Activated T-cell treated with anti-CD3 and anti-CD28 coated beads for 24 hours (primary cell): ENCODE results near the gene TSKU.
A peak's percentile ranks its signal among the peaks of the same experiment; 100 is the strongest.

Experiments
- DNase-seq: peaks from one replicate; pipeline ENCODE4 v3.0.0-alpha.2; 2020; ENCODE audit warnings: low read depth

TSKU gene

GRCh38 chr11:76770642-76771445 lies 12.3 kb upstream of the TSKU start:
- no peak for DNase-seq

- no peak for DNase-seq
These were observed 11.6 kb upstream of the TSKU start for GRCh38 chr11:76771446-76772099.

GRCh38 chr11:76772100-76772782 lies 10.9 kb upstream of the TSKU start:
- DNase-seq, result no peak

DNA sequence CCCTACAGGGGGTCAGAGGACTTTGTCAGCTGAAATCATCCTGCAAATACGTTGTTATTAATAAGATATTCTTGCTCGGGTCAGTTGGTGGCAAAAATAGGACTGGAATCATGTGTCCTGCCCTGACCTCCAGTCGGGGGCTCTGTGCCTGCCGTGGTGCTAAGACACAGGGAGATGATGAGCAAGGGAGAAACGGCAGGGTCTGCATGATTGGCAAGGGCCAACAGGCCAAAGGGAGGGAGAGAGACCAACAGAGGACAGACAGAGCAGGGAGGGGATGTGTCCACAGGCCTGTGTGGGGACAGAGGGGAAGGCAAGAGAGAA lies 10.4 kb upstream of the TSKU start:
- no peak for DNase-seq

DNA sequence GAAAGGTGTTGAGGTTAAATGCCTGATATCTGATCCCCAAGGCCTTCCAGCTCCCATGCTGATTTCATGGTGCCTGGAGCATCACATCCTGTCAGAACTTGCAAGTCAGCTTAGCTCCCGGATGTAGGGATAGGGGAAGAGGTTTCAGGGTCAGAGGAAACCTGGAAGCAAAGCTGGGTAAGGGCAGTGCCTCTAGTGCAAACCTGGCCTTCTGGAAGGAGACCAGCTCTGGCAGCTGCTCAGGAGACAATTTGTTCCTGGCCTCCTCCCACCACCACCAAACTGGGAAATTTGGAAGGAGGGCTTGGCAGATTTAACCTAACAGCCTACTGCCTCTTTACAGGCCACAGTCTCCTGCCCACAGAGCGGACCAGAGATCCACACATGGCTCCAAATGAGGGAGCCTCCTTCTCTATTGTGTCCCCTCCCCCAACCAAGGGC lies 9.2 kb upstream of the TSKU start:
- no peak for DNase-seq

GRCh38 chr11:76776472-76776871 lies 6.7 kb upstream of the TSKU start:
- no peak for DNase-seq

- no peak for DNase-seq
These were observed 5.9 kb upstream of the TSKU start for GRCh38 chr11:76777305-76777704.

- no peak for DNase-seq
These were observed 5.3 kb upstream of the TSKU start for GRCh38 chr11:76777876-76778275.

DNA sequence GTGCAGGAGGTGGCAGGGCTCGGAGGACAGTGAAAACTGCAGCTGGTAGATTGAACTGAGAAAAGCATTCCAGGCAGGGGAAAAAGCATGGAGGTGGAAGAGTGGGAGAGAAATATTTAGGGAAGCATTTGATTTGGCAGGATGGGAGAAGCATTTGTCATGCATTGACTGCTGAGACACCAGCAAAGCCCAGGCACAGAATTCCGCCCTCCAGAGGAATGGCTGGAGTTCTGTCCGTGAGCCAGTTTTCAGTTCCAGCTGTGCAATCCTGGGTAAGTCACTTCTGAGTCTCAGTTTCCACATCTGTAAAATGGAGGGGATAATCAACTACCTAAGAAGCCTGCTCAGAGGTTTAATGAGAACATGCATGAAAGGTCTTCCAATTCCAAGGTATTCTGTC lies 4.3 kb upstream of the TSKU start:
- no peak for DNase-seq

GRCh38 chr11:76781046-76781801 lies 1.9 kb upstream of the TSKU start:
- no peak for DNase-seq

GRCh38 chr11:76781807-76782530 lies 1.2 kb upstream of the TSKU start:
- DNase-seq, result no peak

DNA sequence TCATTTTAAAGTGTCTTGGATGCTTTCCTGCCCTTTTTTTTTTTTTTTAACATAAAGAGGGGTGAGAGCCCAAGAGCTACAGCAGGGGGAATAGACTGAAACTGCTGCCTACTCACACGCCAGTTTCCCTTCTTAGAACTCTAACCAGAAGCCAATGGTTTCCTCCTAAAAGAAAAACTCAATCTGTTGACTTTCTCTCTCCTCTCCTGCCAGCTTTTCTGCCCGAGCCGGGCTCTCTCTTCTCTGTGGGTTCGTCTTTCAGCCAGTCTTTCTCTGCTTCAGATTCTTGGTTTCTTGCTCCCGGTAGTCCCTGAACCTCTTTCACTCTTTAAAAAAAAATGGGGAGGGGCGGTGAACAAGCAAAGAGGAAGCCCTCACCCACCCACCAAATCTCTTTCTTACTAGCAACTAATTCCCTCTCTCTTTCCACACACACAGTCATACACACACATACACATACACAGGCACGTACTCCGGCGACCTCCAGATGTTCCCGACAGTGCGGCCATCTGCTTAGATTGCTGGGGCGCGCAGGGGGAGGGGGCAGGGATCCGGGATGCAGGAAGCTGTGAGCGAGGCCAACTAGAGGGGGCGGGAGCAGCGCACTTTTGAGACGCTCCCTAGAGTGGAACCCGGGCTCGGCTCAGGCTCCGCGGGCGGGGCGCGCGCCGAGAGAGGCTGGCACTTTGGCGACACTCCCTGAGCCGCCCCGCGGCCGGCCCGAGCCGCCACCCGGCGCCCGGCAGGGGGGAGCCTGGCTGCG lies 444 bp upstream of the TSKU start:
- peak; percentile 26 for DNase-seq

DNA sequence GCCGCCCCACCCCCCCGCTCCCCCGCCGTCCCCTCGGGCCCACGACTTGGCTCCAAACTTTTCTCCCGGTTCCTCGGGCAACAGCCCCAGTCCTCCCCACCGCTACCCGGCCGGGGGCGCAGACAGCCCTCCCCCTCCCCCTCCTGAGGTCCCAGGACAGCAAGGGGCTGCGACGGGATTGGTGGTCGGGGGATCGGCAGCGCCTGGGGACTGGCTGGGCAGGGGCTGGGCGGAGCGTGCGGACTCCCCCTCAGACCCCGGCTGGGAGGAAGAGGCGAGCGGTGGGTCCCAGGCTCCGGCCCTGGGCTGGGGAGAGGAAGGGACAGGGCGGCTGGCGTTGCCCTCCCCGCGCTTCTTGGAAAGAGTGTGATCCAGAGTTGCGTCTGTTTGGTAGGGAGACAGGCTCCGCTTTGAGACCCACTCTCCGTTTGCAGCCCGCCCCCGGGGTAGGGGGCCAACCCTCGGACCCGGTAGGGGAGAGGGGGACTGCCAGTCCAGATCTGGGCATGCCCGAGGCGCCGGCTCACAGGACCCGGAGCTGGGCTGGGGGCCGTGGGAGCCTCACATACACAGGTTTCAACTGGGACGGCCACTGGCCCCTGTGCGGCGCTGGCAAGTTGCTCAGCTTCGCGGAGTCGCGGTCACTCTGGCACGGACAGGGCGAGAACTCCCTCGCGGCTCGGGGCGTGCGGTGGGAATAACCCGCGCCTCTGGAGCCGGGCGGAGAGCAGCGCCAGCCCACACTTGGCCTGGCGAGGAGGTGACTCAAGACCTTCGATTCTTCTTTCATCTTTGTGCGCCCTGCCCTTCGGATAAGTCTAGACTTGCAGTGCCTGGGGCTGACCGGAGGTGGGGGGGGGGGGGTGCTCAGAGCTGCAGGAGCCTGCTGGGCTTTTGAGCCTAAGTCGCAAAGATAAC lies 999 bp downstream of the TSKU start:
- DNase-seq, result no peak

GRCh38 chr11:76785513-76785912 lies 2.4 kb downstream of the TSKU start:
- DNase-seq, result no peak

DNA sequence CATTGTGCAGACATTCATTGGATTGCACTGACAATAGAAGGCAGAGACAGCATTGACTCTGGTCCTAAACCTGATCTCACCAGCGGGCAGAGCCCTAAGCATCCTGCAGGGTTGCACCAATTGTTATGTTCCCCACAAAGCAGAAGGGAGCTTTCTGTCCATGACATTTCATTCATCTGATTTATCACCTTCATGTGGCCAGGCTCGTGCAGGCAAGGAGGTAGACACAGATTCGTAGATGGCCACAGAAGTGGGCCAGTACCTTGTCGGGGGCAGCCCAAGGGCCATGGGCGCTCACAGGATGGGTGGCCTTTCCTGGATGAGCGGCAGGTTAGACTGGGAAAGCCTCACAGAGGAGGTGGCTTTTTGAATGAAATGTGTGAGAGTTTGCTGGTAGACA lies 2.9 kb downstream of the TSKU start:
- no peak for DNase-seq

GRCh38 chr11:76786441-76787014 lies 3.4 kb downstream of the TSKU start:
- DNase-seq, result no peak

DNA sequence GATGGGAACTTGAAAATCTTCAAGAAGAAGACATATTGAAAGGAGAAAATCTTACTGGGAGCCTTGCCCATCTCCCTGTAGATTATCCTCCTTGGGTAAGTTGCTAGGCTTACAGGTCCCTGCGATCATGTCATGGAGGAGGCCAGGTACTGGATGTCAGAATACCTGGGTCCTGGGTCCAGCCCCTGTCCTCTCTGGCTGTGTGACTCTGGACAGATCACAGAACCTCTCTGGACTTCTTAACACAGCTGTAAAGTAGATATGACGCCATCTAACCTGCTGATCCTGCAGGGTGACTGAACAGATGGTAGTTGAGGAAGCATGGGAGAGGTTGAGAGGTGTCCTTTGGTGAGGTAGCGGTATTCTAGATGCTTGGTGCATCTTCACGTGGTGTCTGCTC lies 4.1 kb downstream of the TSKU start:
- DNase-seq, result no peak

GRCh38 chr11:76787911-76788596 lies 4.9 kb downstream of the TSKU start:
- no peak for DNase-seq
